Hematopoietic multipotent progenitor cell treated with erythropoietin and hydrocortisone succinate and interleukin-3 and kit ligand, for 4 days (in vitro differentiated cells): Measurements from ENCODE around the gene ZNF516.

Source experiments
- DNase-seq: peaks from one replicate; pipeline ENCODE4 v3.0.0-alpha.2; 2015

The ZNF516 gene

GRCh38 chr18:76396792-76397191 lies 98.2 kb downstream of the ZNF516 start:
- DNase-seq, result no peak

- no peak for DNase-seq
Measured at GRCh38 chr18:76395609-76396008, 99.4 kb downstream of the ZNF516 start.

- DNase-seq, result no peak
Measured at GRCh38 chr18:76394780-76395476, 100.1 kb downstream of the ZNF516 start.

- no peak for DNase-seq
Measured at GRCh38 chr18:76392349-76392748, 102.7 kb downstream of the ZNF516 start.

- no peak for DNase-seq
Measured at GRCh38 chr18:76391746-76392145, 103.3 kb downstream of the ZNF516 start.

- no peak for DNase-seq
Measured at GRCh38 chr18:76391038-76391437, 104.0 kb downstream of the ZNF516 start.

GRCh38 chr18:76390452-76391035 lies 104.5 kb downstream of the ZNF516 start:
- DNase-seq, result no peak

- no peak for DNase-seq
Measured at GRCh38 chr18:76389716-76390115, 105.3 kb downstream of the ZNF516 start.

- no peak for DNase-seq
Measured at GRCh38 chr18:76388891-76389423, 106.1 kb downstream of the ZNF516 start.

GRCh38 chr18:76388261-76388660 lies 106.8 kb downstream of the ZNF516 start:
- no peak for DNase-seq

- no peak for DNase-seq
Measured at GRCh38 chr18:76387608-76388007, 107.4 kb downstream of the ZNF516 start.

- no peak for DNase-seq
Measured at GRCh38 chr18:76386886-76387285, 108.2 kb downstream of the ZNF516 start.

- DNase-seq, result no peak
Measured at GRCh38 chr18:76386071-76386470, 109.0 kb downstream of the ZNF516 start.

- no peak for DNase-seq
Measured at GRCh38 chr18:76385681-76385975, 109.4 kb downstream of the ZNF516 start.

GRCh38 chr18:76384861-76385680 lies 110.0 kb downstream of the ZNF516 start:
- no peak for DNase-seq

GRCh38 chr18:76384114-76384790 lies 110.8 kb downstream of the ZNF516 start:
- no peak for DNase-seq

- no peak for DNase-seq
Measured at GRCh38 chr18:76383636-76384035, 111.4 kb downstream of the ZNF516 start.

- DNase-seq, result no peak
Measured at GRCh38 chr18:76382275-76382674, 112.8 kb downstream of the ZNF516 start.

- DNase-seq, result peak; percentile 42
Measured at GRCh38 chr18:76380791-76381405, 114.1 kb downstream of the ZNF516 start.

- DNase-seq, result no peak
Measured at GRCh38 chr18:76380127-76380729, 114.8 kb downstream of the ZNF516 start.

GRCh38 chr18:76379226-76380126 lies 115.6 kb downstream of the ZNF516 start:
- DNase-seq, result no peak
